Muscle layer of duodenum (tissue), 2 donors: Measurements from ENCODE around the gene GPR3.

Source experiments
- H3K27ac ChIP-seq: one replicate; pipeline ENCODE4 v1.7.0; 2013; ENCODE audit warnings: mild to moderate bottlenecking, low read length
- H3K27me3 ChIP-seq: one replicate; pipeline ENCODE4 v1.7.0; 2013; ENCODE audit warnings: low read depth, mild to moderate bottlenecking, control low read depth, low read length
- H3K36me3 ChIP-seq, 2 donors: one replicate each; pipeline ENCODE4 v1.7.0; 2013; ENCODE audit warnings: low read length in 2 of 2, control low read depth in 1 of 2, mild to moderate bottlenecking in 1 of 2; ENCODE audit not compliant: insufficient read depth in 2 of 2, control insufficient read depth in 1 of 2
- H3K4me1 ChIP-seq, 2 donors: one replicate each; pipeline ENCODE4 v1.7.0; 2013; ENCODE audit warnings: low read length in 2 of 2, mild to moderate bottlenecking in 2 of 2, control low read depth in 1 of 2, moderate library complexity in 1 of 2; ENCODE audit not compliant: insufficient read depth in 2 of 2, control insufficient read depth in 1 of 2
- H3K4me3 ChIP-seq, 2 donors: one replicate each; pipeline ENCODE4 v1.7.0; 2013; ENCODE audit warnings: low read length in 2 of 2, low read depth in 1 of 2, mild to moderate bottlenecking in 1 of 2
- H3K9me3 ChIP-seq, 2 donors: one replicate each; pipeline ENCODE4 v1.7.0; 2013; ENCODE audit warnings: low read length in 2 of 2, control low read depth in 1 of 2, mild to moderate bottlenecking in 1 of 2; ENCODE audit not compliant: control insufficient read depth in 1 of 2
- donor health status: healthy.

GPR3 gene

GRCh38 chr1:27351541-27352107 lies 40.8 kb upstream of the GPR3 start:
- no peak overlapping the region for H3K27ac ChIP-seq
- peaks cover 2% of the 10 kb centered on the region for H3K27me3 ChIP-seq
- no peak overlapping the region for H3K4me3 ChIP-seq
- peaks cover 12 to 29% of the 10 kb centered on the region in 2 donors for H3K36me3 ChIP-seq
- H3K4me1 ChIP-seq: peaks cover 2 to 23% of the 10 kb centered on the region in 2 donors
- no peaks in the 10 kb centered on the region for H3K9me3 ChIP-seq

- Histone ChIP-seq H3K27me3 (peaks cover 2% of the 10 kb centered on the region), H3K4me3 (no peak overlapping the region), H3K36me3 (peaks cover 12 to 42% of the 10 kb centered on the region in 2 donors), H3K27ac (no peak overlapping the region), H3K9me3 (no peaks in the 10 kb centered on the region), H3K4me1 (peaks cover 2 to 33% of the 10 kb centered on the region in 2 donors)
Observed at GRCh38 chr1:27353166-27353565, 39.3 kb upstream of the GPR3 start.

- Histone ChIP-seq H3K36me3 (peaks cover 12 to 47% of the 10 kb centered on the region in 2 donors), H3K4me1 (peaks cover 2 to 33% of the 10 kb centered on the region in 2 donors), H3K27me3 (peaks cover 2% of the 10 kb centered on the region), H3K27ac (no peak overlapping the region), H3K9me3 (no peaks in the 10 kb centered on the region), H3K4me3 (no peak overlapping the region)
Observed at GRCh38 chr1:27353629-27354028, 38.8 kb upstream of the GPR3 start.

- no peak overlapping the region for H3K27ac ChIP-seq
- no peaks in the 10 kb centered on the region for H3K27me3 ChIP-seq
- H3K36me3 ChIP-seq: peaks cover 16 to 59% of the 10 kb centered on the region in 2 donors
Observed at GRCh38 chr1:27355683-27356082, 36.7 kb upstream of the GPR3 start.

GRCh38 chr1:27356277-27356618 lies 36.2 kb upstream of the GPR3 start:
- Histone ChIP-seq H3K36me3 (peaks cover 20 to 65% of the 10 kb centered on the region in 2 donors), H3K4me3 (no peak overlapping the region), H3K4me1 (peaks cover 0 to 16% of the 10 kb centered on the region in 2 donors), H3K27me3 (no peaks in the 10 kb centered on the region), H3K9me3 (no peaks in the 10 kb centered on the region), H3K27ac (no peak overlapping the region)

More at GRCh38 chr1:27355683-27356082, 36.7 kb upstream of the GPR3 start:
- Histone ChIP-seq H3K4me1 (peaks cover 0 to 18% of the 10 kb centered on the region in 2 donors), H3K4me3 (no peak overlapping the region), H3K9me3 (no peaks in the 10 kb centered on the region)

- peaks cover 25 to 70% of the 10 kb centered on the region in 2 donors for H3K36me3 ChIP-seq
- H3K4me1 ChIP-seq: peaks cover 0 to 15% of the 10 kb centered on the region in 2 donors
- H3K27ac ChIP-seq: no peak overlapping the region
- no peaks in the 10 kb centered on the region for H3K27me3 ChIP-seq
- no peaks in the 10 kb centered on the region for H3K9me3 ChIP-seq
- H3K4me3 ChIP-seq: peak overlapping the region in 1 of 2 donors; percentile 50
Observed at GRCh38 chr1:27356619-27357280, 35.7 kb upstream of the GPR3 start.

GRCh38 chr1:27357281-27358037 lies 35.0 kb upstream of the GPR3 start:
- no peaks in the 10 kb centered on the region for H3K9me3 ChIP-seq
- H3K27ac ChIP-seq: no peak overlapping the region
- H3K4me1 ChIP-seq: peaks cover 0 to 15% of the 10 kb centered on the region in 2 donors
- peaks cover 32 to 77% of the 10 kb centered on the region in 2 donors for H3K36me3 ChIP-seq
- H3K4me3 ChIP-seq: peak overlapping the region; percentile 37 to 50
- H3K27me3 ChIP-seq: no peaks in the 10 kb centered on the region

GRCh38 chr1:27358038-27358927 lies 34.1 kb upstream of the GPR3 start:
- no peaks in the 10 kb centered on the region for H3K27me3 ChIP-seq
- H3K27ac ChIP-seq: no peak overlapping the region
- H3K9me3 ChIP-seq: no peaks in the 10 kb centered on the region
- H3K4me3 ChIP-seq: no peak overlapping the region
- H3K4me1 ChIP-seq: peaks cover 0 to 15% of the 10 kb centered on the region in 2 donors
- H3K36me3 ChIP-seq: peaks cover 33 to 81% of the 10 kb centered on the region in 2 donors

- peaks cover 33 to 81% of the 10 kb centered on the region in 2 donors for H3K36me3 ChIP-seq
- H3K4me1 ChIP-seq: peaks cover 0 to 15% of the 10 kb centered on the region in 2 donors
Observed at GRCh38 chr1:27358928-27359313, 33.5 kb upstream of the GPR3 start.

GRCh38 chr1:27359822-27360158 lies 32.6 kb upstream of the GPR3 start:
- no peak overlapping the region for H3K4me3 ChIP-seq
- no peaks in the 10 kb centered on the region for H3K9me3 ChIP-seq
- no peak overlapping the region for H3K27ac ChIP-seq
- peaks cover 3 to 24% of the 10 kb centered on the region in 2 donors for H3K4me1 ChIP-seq
- no peaks in the 10 kb centered on the region for H3K27me3 ChIP-seq
- H3K36me3 ChIP-seq: peaks cover 33 to 80% of the 10 kb centered on the region in 2 donors

More at GRCh38 chr1:27358928-27359313, 33.5 kb upstream of the GPR3 start:
- no peaks in the 10 kb centered on the region for H3K27me3 ChIP-seq
- no peak overlapping the region for H3K27ac ChIP-seq
- no peak overlapping the region for H3K4me3 ChIP-seq
- H3K9me3 ChIP-seq: no peaks in the 10 kb centered on the region
